LNCaP clone FGC (cell line): Measurements from ENCODE around the gene KIF2C.
"Not testable (repeated sequence)": the region's sequence is repeated elsewhere in the genome, so short reads cannot be mapped to it uniquely, and the experiment has no call there.

ENCODE experiments used
- DNase-seq: peaks from one replicate; pipeline ENCODE4 v3.0.0-alpha.2; 2011; ENCODE audit warnings: low read depth
- H3K4me3 ChIP-seq: 2 replicates; pipeline ENCODE4 v1.5.1; 2011; ENCODE audit warnings: mild to moderate bottlenecking, low read depth, low read length, control low read depth
- TF ChIP-seq, protein P1 (sequence below): IDR thresholded peaks from 2 replicates; pipeline ENCODE4 v1.5.1; 2012; ENCODE audit warnings: mild to moderate bottlenecking; ENCODE audit not compliant: control insufficient read depth, insufficient read depth; ENCODE audit errors: extremely low read depth

KIF2C gene

GRCh38 chr1:44735992-44736391 is 3.6 kb upstream of the KIF2C start:
- TF ChIP-seq, protein P1, sequence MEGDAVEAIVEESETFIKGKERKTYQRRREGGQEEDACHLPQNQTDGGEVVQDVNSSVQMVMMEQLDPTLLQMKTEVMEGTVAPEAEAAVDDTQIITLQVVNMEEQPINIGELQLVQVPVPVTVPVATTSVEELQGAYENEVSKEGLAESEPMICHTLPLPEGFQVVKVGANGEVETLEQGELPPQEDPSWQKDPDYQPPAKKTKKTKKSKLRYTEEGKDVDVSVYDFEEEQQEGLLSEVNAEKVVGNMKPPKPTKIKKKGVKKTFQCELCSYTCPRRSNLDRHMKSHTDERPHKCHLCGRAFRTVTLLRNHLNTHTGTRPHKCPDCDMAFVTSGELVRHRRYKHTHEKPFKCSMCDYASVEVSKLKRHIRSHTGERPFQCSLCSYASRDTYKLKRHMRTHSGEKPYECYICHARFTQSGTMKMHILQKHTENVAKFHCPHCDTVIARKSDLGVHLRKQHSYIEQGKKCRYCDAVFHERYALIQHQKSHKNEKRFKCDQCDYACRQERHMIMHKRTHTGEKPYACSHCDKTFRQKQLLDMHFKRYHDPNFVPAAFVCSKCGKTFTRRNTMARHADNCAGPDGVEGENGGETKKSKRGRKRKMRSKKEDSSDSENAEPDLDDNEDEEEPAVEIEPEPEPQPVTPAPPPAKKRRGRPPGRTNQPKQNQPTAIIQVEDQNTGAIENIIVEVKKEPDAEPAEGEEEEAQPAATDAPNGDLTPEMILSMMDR: no peak
- no peak for DNase-seq
- H3K4me3 ChIP-seq: no peak overlapping the region

DNA sequence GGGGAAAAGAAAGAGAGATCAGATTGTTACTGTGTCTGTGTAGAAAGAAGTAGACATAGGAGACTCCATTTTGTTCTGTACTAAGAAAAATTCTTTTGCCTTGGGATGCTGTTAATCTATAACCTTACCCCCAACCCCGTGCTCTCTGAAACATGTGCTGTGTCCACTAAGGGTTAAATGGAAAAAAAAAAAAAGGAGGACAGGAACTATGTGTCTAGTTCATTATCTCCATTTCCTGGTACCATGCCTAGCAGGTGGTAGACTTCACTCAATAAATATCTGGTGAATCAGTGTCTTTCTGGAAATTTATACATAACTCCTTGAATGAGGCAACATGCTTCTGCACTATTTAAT is 707 bp upstream of the KIF2C start:
- DNase-seq: not testable (repeated sequence)

GRCh38 chr1:44740179-44740617 is 561 bp downstream of the KIF2C start:
- TF ChIP-seq, protein P1: no peak
- no peak for DNase-seq
- H3K4me3 ChIP-seq: peak overlapping the region; percentile 86

More for the DNA sequence above, 707 bp upstream of the KIF2C start:
- H3K4me3 ChIP-seq: peak overlapping the region; percentile 86

GRCh38 chr1:44743211-44743610 is 3.6 kb downstream of the KIF2C start:
- H3K4me3 ChIP-seq: no peak overlapping the region
- DNase-seq: no peak
- TF ChIP-seq, protein P1: no peak

DNA sequence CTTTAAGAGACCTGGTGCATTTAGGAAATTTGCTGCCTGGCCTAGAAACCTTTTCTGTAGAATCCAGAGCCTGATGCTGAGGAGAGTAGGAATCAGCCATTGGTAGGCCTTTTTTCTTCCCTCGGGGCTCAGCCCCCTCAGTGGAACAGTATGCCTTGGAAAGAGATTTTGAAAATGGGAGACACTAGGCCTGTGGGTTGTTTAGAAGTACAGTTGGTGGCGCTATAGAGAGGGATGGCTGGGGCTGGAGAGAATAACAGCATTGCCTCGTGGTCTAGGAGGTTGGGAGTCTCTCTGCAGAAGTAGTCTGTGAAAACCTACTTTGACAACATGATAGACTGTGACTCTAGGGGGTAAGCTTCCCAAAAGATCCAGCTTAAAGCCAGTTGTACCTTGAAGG is 8.2 kb downstream of the KIF2C start:
- TF ChIP-seq, protein P1: no peak
- DNase-seq: no peak

GRCh38 chr1:44757420-44757819 is 17.8 kb downstream of the KIF2C start:
- TF ChIP-seq, protein P1: no peak
- no peak overlapping the region for H3K4me3 ChIP-seq

More for the DNA sequence above, 8.2 kb downstream of the KIF2C start:
- H3K4me3 ChIP-seq: no peak overlapping the region

DNA sequence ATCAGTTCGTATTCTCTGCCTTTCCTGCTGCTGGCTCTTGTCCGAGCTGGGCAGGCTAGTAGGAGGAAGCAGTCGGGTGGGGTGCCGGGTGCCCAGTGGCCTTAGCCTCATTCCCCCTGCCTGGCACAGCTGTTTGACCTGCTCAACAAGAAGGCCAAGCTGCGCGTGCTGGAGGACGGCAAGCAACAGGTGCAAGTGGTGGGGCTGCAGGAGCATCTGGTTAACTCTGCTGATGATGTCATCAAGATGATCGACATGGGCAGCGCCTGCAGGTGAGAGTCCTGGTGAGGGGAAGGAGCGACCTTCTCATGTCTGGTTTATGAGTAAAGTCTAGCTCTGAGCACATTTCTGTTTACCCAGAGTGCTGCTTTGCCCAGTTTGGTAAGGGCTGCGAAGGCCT is 19.4 kb downstream of the KIF2C start:
- DNase-seq: no peak
- no peak overlapping the region for H3K4me3 ChIP-seq
- TF ChIP-seq, protein P1: no peak

More at GRCh38 chr1:44757420-44757819, 17.8 kb downstream of the KIF2C start:
- no peak for DNase-seq
